Measurements from ENCODE around the gene ACOX3.

Gene ACOX3

GRCh38 chr4:8370835-8371595, 69.5 kb downstream of the ACOX3 start:
- DNase-seq = peak; percentile 11

- no peak for DNase-seq
Measured at GRCh38 chr4:8370106-8370787, 70.3 kb downstream of the ACOX3 start.

- DNase-seq = no peak
Measured at GRCh38 chr4:8369426-8370105, 71.0 kb downstream of the ACOX3 start.

- DNase-seq = no peak
Measured at GRCh38 chr4:8368998-8369397, 71.5 kb downstream of the ACOX3 start.

GRCh38 chr4:8368061-8368481, 72.5 kb downstream of the ACOX3 start:
- no peak for DNase-seq

- DNase-seq = no peak
Measured at GRCh38 chr4:8366601-8367000, 73.9 kb downstream of the ACOX3 start.

- DNase-seq = no peak
Measured at GRCh38 chr4:8365951-8366350, 74.6 kb downstream of the ACOX3 start.

GRCh38 chr4:8365353-8365752, 75.2 kb downstream of the ACOX3 start:
- no peak for DNase-seq

GRCh38 chr4:8364848-8365350, 75.6 kb downstream of the ACOX3 start:
- DNase-seq = no peak

- no peak for DNase-seq
Measured at GRCh38 chr4:8364141-8364540, 76.4 kb downstream of the ACOX3 start.

GRCh38 chr4:8362483-8362882, 78.0 kb downstream of the ACOX3 start:
- peak; percentile 56 for DNase-seq

GRCh38 chr4:8359193-8359592, 81.3 kb downstream of the ACOX3 start:
- no peak for DNase-seq

- no peak for DNase-seq
Measured at GRCh38 chr4:8356856-8357255, 83.7 kb downstream of the ACOX3 start.

GRCh38 chr4:8355864-8356565, 84.5 kb downstream of the ACOX3 start:
- DNase-seq = peak; percentile 17

- DNase-seq = no peak
Measured at GRCh38 chr4:8355306-8355705, 85.2 kb downstream of the ACOX3 start.

- DNase-seq = peak; percentile 38
Measured at GRCh38 chr4:8353912-8354453, 86.5 kb downstream of the ACOX3 start.

GRCh38 chr4:8353158-8353669, 87.3 kb downstream of the ACOX3 start:
- DNase-seq = no peak

- no peak for DNase-seq
Measured at GRCh38 chr4:8352368-8353157, 88.0 kb downstream of the ACOX3 start.

- DNase-seq = no peak
Measured at GRCh38 chr4:8351931-8352367, 88.6 kb downstream of the ACOX3 start.

- DNase-seq = no peak
Measured at GRCh38 chr4:8350841-8351461, 89.6 kb downstream of the ACOX3 start.

- no peak for DNase-seq
Measured at GRCh38 chr4:8350352-8350751, 90.2 kb downstream of the ACOX3 start.

All from EL (cell line).